ENCODE data around the gene TMEM259. TPM values are rescaled to one million over a fixed set of nuclear protein-coding genes. Genes with fewer than 3 reads are reported as not detected.

The TMEM259 gene
- total RNA-seq, 1 donor from 2014 or later, result 257 TPM

DNA sequence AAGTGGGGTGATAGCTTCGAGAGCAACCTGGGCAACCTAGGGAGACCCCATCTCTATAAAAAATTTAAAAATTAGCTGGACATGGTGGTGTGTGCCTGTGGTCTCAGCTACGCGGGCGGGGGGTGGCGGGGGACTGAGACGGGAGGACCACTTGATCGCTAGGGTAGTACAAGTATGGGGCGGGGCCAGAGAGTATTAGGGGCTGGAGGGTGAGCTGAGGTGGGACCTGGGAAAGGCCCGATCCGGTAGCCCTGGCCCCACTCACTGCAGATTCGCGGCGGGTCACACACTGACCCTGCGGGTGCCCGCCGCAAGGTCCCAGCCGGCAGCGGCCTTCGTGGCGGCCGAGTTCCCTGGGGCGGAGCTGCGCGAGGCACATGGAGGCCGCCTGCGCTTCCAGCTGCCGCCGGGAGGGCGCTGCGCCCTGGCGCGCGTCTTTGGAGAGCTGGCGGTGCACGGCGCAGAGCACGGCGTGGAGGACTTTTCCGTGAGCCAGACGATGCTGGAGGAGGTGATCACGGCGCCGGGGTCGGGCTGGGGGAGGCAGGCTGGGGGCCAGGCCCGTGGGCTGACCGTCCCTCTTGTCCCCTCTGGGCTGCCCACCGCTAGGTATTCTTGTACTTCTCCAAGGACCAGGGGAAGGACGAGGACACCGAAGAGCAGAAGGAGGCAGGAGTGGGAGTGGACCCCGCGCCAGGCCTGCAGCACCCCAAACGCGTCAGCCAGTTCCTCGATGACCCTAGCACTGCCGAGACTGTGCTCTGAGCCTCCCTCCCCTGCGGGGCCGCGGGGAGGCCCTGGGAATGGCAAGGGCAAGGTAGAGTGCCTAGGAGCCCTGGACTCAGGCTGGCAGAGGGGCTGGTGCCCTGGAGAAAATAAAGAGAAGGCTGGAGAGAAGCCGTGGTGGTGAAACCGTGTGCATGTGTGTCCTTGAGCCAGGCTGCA lies 44.0 kb upstream of the TMEM259 start:
- peak; percentile 33 for TF ChIP-seq CTCF (IDR thresholded peaks at IDR 0.05)
- intact Hi-C loops (cut with micrococcal nuclease), result loop anchor here (5.0 kb wide), 1 partner anchor 127 kb away; no protein-coding TSS in a partner anchor
- CTCF ChIA-PET, result interaction anchor here (0.6 to 2.7 kb wide), 14 partner anchors 10 to 179 kb away, joined by 3 to 13 read pairs (median 4); partner anchors contain the start of genes ABCA7 and CNN2
- DNase-seq, result peak; percentile 68
- Mint-ChIP-seq H3K27ac (no peak overlapping the region), H3K36me3 (ENCODE audit: low read depth) (peaks cover 18% of the 10 kb centered on the region), H3K4me1 (peaks cover 38% of the 10 kb centered on the region), H3K27me3 (no peaks in the 10 kb centered on the region), H3K4me3 (peak overlapping the region; percentile 60), H3K9me3 (no peaks in the 10 kb centered on the region)
- POLR2A ChIA-PET, result interaction anchor here (0.6 to 5.3 kb wide), 14 partner anchors 12 to 794 kb away, joined by 3 to 140 read pairs (median 7); partner anchors contain the start of genes ABCA7, CNN2, GPX4 and RNU6-2
- peak; percentile 36 for ATAC-seq (ENCODE audit: low read depth)

GRCh38 chr19:1063909-1064660 lies 43.2 kb upstream of the TMEM259 start:
- ATAC-seq (ENCODE audit: low read depth), result no peak
- H3K4me3 Mint-ChIP-seq, result peak overlapping the region; percentile 15
- POLR2A ChIA-PET, result interaction anchor here (0.6 to 5.3 kb wide), 12 partner anchors 13 to 794 kb away, joined by 3 to 140 read pairs (median 8); partner anchors contain the start of genes ABCA7, CNN2, GPX4 and RNU6-2
- no peaks in the 10 kb centered on the region for H3K27me3 Mint-ChIP-seq
- no peak for TF ChIP-seq CTCF (IDR thresholded peaks at IDR 0.05)
- H3K27ac Mint-ChIP-seq, result no peak overlapping the region
- DNase-seq, result no peak
- intact Hi-C loops (cut with micrococcal nuclease), result no loop called here
- H3K9me3 Mint-ChIP-seq, result no peaks in the 10 kb centered on the region
- CTCF ChIA-PET, result interaction anchor here (1.0 to 2.7 kb wide), 13 partner anchors 11 to 180 kb away, joined by 3 to 13 read pairs (median 4); partner anchors contain the start of genes ABCA7 and CNN2
- H3K4me1 Mint-ChIP-seq, result peaks cover 31% of the 10 kb centered on the region
- H3K36me3 Mint-ChIP-seq (ENCODE audit: low read depth), result peaks cover 18% of the 10 kb centered on the region

DNA sequence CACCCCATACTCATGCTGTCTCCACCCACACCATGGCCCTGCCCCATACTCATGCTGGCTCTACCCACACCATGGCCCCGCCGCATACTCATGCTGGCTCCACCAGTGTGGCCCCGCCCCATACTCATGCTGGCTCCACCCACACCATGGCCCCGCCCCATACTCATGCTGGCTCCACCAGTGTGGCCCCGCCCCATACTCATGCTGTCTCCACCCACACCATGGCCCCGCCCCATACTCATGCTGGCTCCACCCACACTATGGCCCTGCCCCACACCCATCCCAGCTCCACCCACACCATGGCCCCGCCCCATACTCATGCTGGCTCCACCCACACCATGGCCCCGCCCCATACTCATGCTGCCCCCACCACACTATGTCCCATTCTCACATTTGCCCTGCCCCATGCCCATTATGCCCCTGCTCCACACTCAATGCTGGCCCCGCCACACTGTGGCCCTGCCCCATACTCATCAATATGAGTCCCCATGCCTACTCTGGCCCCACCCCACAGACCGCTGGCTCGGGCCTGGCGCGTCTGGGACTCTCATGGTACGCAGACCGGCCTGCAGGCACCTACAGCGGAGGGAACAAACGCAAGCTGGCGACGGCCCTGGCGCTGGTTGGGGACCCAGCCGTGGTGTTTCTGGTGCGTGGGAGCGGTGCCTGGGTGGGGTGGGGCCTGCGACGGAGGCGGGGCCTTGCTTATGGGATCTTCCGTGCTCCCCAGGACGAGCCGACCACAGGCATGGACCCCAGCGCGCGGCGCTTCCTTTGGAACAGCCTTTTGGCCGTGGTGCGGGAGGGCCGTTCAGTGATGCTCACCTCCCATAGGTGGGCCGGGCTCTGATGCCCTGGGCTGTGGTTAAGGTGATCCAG lies 42.3 kb upstream of the TMEM259 start:
- DNase-seq, result no peak
- ChIA-PET CTCF (no interaction called here), POLR2A (no interaction called here)
- Mint-ChIP-seq H3K36me3 (ENCODE audit: low read depth) (peaks cover 15% of the 10 kb centered on the region), H3K4me3 (no peak overlapping the region), H3K9me3 (no peaks in the 10 kb centered on the region), H3K27me3 (no peaks in the 10 kb centered on the region), H3K4me1 (peaks cover 29% of the 10 kb centered on the region), H3K27ac (no peak overlapping the region)
- intact Hi-C loops (cut with micrococcal nuclease), result no loop called here
- no peak for TF ChIP-seq CTCF (IDR thresholded peaks at IDR 0.05)
- no peak for ATAC-seq (ENCODE audit: low read depth)

DNA sequence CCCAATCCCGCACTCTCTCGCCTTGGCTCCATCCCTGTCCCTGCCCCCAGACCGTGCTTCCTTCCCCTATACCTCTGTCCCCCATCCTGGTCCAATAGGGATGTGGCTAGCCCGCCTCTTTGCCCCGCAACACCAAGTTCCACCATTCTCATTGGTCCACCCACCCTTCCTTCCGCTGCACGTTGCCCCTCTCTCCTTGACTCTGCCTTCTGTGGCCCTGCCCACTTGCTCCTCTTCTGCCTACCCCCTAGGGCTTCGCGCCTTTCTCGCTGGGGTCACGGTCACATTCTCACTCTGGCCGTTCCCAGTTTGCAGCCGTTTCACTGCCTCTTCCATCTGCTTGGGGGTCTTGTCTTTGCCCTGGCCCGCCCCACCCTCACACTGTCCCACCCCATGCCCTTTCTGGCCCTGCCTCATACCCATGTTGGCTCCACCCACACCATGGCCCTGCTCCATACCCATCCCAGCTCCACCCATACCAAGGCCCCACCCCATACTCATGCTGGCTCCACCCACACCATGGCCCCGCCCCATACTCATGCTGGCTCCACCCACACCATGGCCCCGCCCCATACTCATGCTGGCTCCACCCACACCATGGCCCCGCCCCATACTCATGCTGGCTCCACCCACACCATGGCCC lies 41.6 kb upstream of the TMEM259 start:
- no peak for DNase-seq
- peak; percentile 12 for ATAC-seq (ENCODE audit: low read depth)
- Mint-ChIP-seq H3K9me3 (no peaks in the 10 kb centered on the region), H3K27me3 (no peaks in the 10 kb centered on the region), H3K27ac (no peak overlapping the region), H3K36me3 (ENCODE audit: low read depth) (peaks cover 19% of the 10 kb centered on the region), H3K4me1 (peaks cover 37% of the 10 kb centered on the region), H3K4me3 (no peak overlapping the region)
- no peak for TF ChIP-seq CTCF (IDR thresholded peaks at IDR 0.05)
- intact Hi-C loops (cut with micrococcal nuclease), result no loop called here
- POLR2A ChIA-PET, result interaction anchor here (0.5 to 1.2 kb wide), 2 partner anchors 14 to 23 kb away, joined by 3 to 5 read pairs; partner anchors contain the start of gene ABCA7
- CTCF ChIA-PET, result interaction anchor here (1.0 kb wide), 1 partner anchor 51 kb away, joined by 3 read pairs; no protein-coding TSS in a partner anchor
